Heart right ventricle (tissue), 16 donors: ENCODE data around the gene POP7. TPM values are rescaled to one million over a fixed set of nuclear protein-coding genes. Genes with fewer than 3 reads are reported as not detected.
"Not testable (repeated sequence)": the region's sequence is repeated elsewhere in the genome, so short reads cannot be mapped to it uniquely, and the experiment has no call there.

ENCODE experiments used
- ATAC-seq, 8 donors: fragments of 200-7000 bp; cut with Tn5 transposase; one replicate each; pipeline ENCODE4 v1.9.1; 2020; ENCODE audit warnings: mild to moderate bottlenecking in 8 of 8, moderate library complexity in 8 of 8, moderate number of reproducible peaks in 1 of 8
- DNase-seq, 2 donors: peaks; one replicate each; pipeline ENCODE4 v3.0.0-alpha.2; 2020
- H3K27ac ChIP-seq, 10 donors: fragments of 200-600 bp; sonication (generic) in 2 of 10; one replicate each; pipeline versions ENCODE4 v1.5.0 to v1.8.0; 2020 to 2022; ENCODE audit warnings: mild to moderate bottlenecking in 3 of 10
- H3K27me3 ChIP-seq, 7 donors: fragments of 200-600 bp; one replicate each; pipeline ENCODE4 v1.8.0; 2021 to 2022; ENCODE audit warnings: mild to moderate bottlenecking in 2 of 7
- H3K36me3 ChIP-seq, 9 donors: fragments of 200-600 bp; sonication (generic) in 1 of 9; one replicate each; pipeline versions ENCODE4 v1.5.0 to v1.8.0; 2020 to 2022; ENCODE audit warnings: mild to moderate bottlenecking in 2 of 9
- H3K4me1 ChIP-seq, 9 donors: fragments of 200-600 bp; sonication (generic) in 1 of 9; one replicate each; pipeline versions ENCODE4 v1.5.0 to v1.8.0; 2020 to 2022; ENCODE audit warnings: mild to moderate bottlenecking in 4 of 9
- H3K4me3 ChIP-seq, 10 donors: fragments of 200-600 bp; sonication (generic) in 2 of 10; one replicate each; pipeline versions ENCODE4 v1.5.0 to v1.8.0; 2020 to 2022; ENCODE audit warnings: mild to moderate bottlenecking in 7 of 10, moderate library complexity in 2 of 10
- H3K9me3 ChIP-seq, 11 donors: fragments of 200-600 bp in 10 of 11; sonication (generic) in 2 of 11; one replicate each; pipeline versions ENCODE4 v1.5.0 to v1.8.0; 2013 to 2022; ENCODE audit warnings: mild to moderate bottlenecking in 2 of 11, control low read depth in 1 of 11, moderate library complexity in 1 of 11
- CTCF ChIP-seq, 9 donors: fragments of 200-600 bp; sonication (generic) in 2 of 9; IDR thresholded peaks; one replicate each; pipeline versions ENCODE4 v1.5.0 to v1.8.0; 2021 to 2022; ENCODE audit warnings: antibody characterized with exemption in 9 of 9, mild to moderate bottlenecking in 5 of 9, moderate library complexity in 1 of 9
- WGBS, 2 donors: extraction: QIAGEN DNeasy Blood & Tissue Kit; methylation state at CpG; one replicate each; pipeline ENCODE4 v1.1.7; 2013; ENCODE audit warnings: inconsistent platforms in 1 of 2; 5-methylcytosine and 5-hydroxymethylcytosine counted together
- intact Hi-C, 10 donors: fragments of 100-400 bp; cut with DNase I; formaldehyde crosslinking; loops; one replicate each; pipeline versions ENCODE4 v1.11.1 to v1.14.2; 2022
- polyA plus RNA-seq, 2 donors: library from polyadenylated mRNA; stranded (reverse); fragments of 200-250 nt; gene quantifications; one replicate each; pipeline ENCODE4 v1.2.3, GENCODE V29; 2013
- total RNA-seq, 10 donors: library from RNA; stranded (reverse); fragmentation: NEBNext Ultra II Directional in 3 of 10; extraction: Animal tissue kit (Norgen Biotek cat#: 25700) in 3 of 10; gene quantifications; one replicate each; pipeline versions ENCODE4 v1.2.1 to v1.2.4, GENCODE V29; 2021 to 2023
- donor health status: Arrhythmogenic right ventricular cardiomyopathy.
- donor health status: ischemic (EF 13 %, LVEDD 7.1; RV severe dilation, severe dysfunction).
- donor health status: healthy with polysubstance abuse.
- donor health status: DM: no; HTN: yes; CAD: no.
- donor health status: DM: no; HTN: no; CAD: no.
- donor health status: ischemic (EF 25% LVEDD 6.9; RV normal size, moderate dysfunction).
- donor health status: ischemic (EF 25% LVEDD 5.7; RV mildly dilated, moderate dysfunction).
- donor health status: healthy.
- donor health status: DM: yes; HTN: yes; CAD: no.
- donor health status: Ischemic cardiomyopathy.
- donor health status: ischemic (EF 35%, LVEDD 5.7; RV mildly dilated, moderate dysfunction).
- donor health status: nonischemic (EF 11% LVEDD 7.7; RV severe dilation, severe dysfunction).
- donor health status: DM: yes; HTN: yes; CAD: no.
- donor health status: PGD.
- donor health status: ischemic (EF 29% LVEDD 5.4; RV normal size, mild dysfunction).
- donor health status: nonischemic (EF 23%, LVEDD 6.1; RV moderate dilation, normal function).

POP7 gene
- total and polyA plus RNA-seq, 12 donors = 23.2 to 71.5 (median 25.7) TPM

GRCh38 chr7:100723732-100724275, 17.9 kb downstream of the POP7 start:
- peaks cover 4 to 79% (median 57%) of the 10 kb centered on the region in 7 donors for H3K27me3 ChIP-seq
- H3K4me1 ChIP-seq = peaks cover 0 to 17% (median 0%) of the 10 kb centered on the region in 9 donors
- intact Hi-C loops = loop anchor here in 2 of 10 donors (10.0 kb wide), 1 partner anchor 259 kb away; the partner anchor contains the start of gene SPACDR (in 2 of the 2)
- WGBS, 2 donors = 83 to 85% methylated on average over 16 of the region's 16 CpGs
- TF ChIP-seq CTCF (IDR thresholded peaks at IDR 0.05) = no peak
- DNase-seq = no peak
- H3K36me3 ChIP-seq = no peaks in the 10 kb centered on the region
- no peak overlapping the region for H3K27ac ChIP-seq
- no peaks in the 10 kb centered on the region for H3K9me3 ChIP-seq
- no peak overlapping the region for H3K4me3 ChIP-seq
- no peak for ATAC-seq

- not testable (repeated sequence) for H3K9me3 ChIP-seq, H3K27ac ChIP-seq, H3K36me3 ChIP-seq, H3K4me3 ChIP-seq, ATAC-seq, DNase-seq
- WGBS, 2 donors = 90% methylated on average over 2 of the region's 2 CpGs
- intact Hi-C loops = loop anchor here in 2 of 10 donors (10.0 kb wide), 1 partner anchor 260 kb away; the partner anchor contains the start of gene SPACDR (in 2 of the 2)
- H3K4me1 ChIP-seq = peaks cover 0 to 17% (median 0%) of the 10 kb centered on the region in 9 donors
- H3K27me3 ChIP-seq = peaks cover 4 to 75% (median 56%) of the 10 kb centered on the region in 7 donors
These were observed 18.4 kb downstream of the POP7 start for GRCh38 chr7:100724364-100724763.

- DNase-seq (no peak), ATAC-seq (no peak)
- Histone ChIP-seq H3K4me3 (no peak overlapping the region), H3K9me3 (no peaks in the 10 kb centered on the region), H3K4me1 (peaks cover 0 to 6% (median 0%) of the 10 kb centered on the region in 9 donors), H3K27ac (no peak overlapping the region), H3K36me3 (no peaks in the 10 kb centered on the region), H3K27me3 (peaks cover 0 to 67% (median 28%) of the 10 kb centered on the region in 7 donors)
- intact Hi-C loops = loop anchor here in 4 of 10 donors (5.0 to 10.0 kb wide), 3 partner anchors 165 to 262 kb away; partner anchors contain the start of gene SPACDR (in 2 of the 4)
- TF ChIP-seq CTCF (IDR thresholded peaks at IDR 0.05) = no peak
- 64 to 65% methylated on average over 12 of the region's 12 CpGs for WGBS, 2 donors
These were observed 21.3 kb downstream of the POP7 start for GRCh38 chr7:100726996-100727761.

- no peaks in the 10 kb centered on the region for H3K36me3 ChIP-seq
- DNase-seq = no peak
- H3K9me3 ChIP-seq = no peaks in the 10 kb centered on the region
- intact Hi-C loops = loop anchor here in 5 of 10 donors (1.0 to 10.0 kb wide), 4 partner anchors 16 to 263 kb away; partner anchors contain the start of gene SPACDR (in 2 of the 5)
- ATAC-seq = no peak
- H3K27ac ChIP-seq = no peak overlapping the region
- H3K4me1 ChIP-seq = peaks cover 0 to 6% (median 0%) of the 10 kb centered on the region in 9 donors
- 72 to 76% methylated on average over 8 of the region's 8 CpGs for WGBS, 2 donors
- H3K4me3 ChIP-seq = no peak overlapping the region
- H3K27me3 ChIP-seq = peaks cover 0 to 62% (median 18%) of the 10 kb centered on the region in 7 donors
- no peak for TF ChIP-seq CTCF (IDR thresholded peaks at IDR 0.05)
These were observed 22.3 kb downstream of the POP7 start for GRCh38 chr7:100728196-100728595.
